Adrenal gland (tissue), 5 donors: ENCODE measurements around the gene RIPOR3.

Experiments
- CTCF ChIP-seq, 6 experiments: fragments of 450-650 bp in 4 of 6; fragments of 200-600 bp in 2 of 6; sonication (generic) in 1 of 6; IDR thresholded peaks; 1 replicate in 5 of 6; 2 replicates in 1 of 6; pipeline versions ENCODE4 v1.5.1 to v1.8.0; 2016 to 2021; ENCODE audit warnings: antibody characterized with exemption in 6 of 6, mild to moderate bottlenecking in 2 of 6, moderate library complexity in 1 of 6
- POLR2A ChIP-seq, 2 donors: fragments of 450-650 bp; IDR thresholded peaks; one replicate each; pipeline ENCODE4 v1.6.1; 2017; ENCODE audit warnings: antibody characterized with exemption in 2 of 2, mild to moderate bottlenecking in 2 of 2, moderate library complexity in 1 of 2
- donor health status: DM: no; HTN: no; CAD: no.

DNA sequence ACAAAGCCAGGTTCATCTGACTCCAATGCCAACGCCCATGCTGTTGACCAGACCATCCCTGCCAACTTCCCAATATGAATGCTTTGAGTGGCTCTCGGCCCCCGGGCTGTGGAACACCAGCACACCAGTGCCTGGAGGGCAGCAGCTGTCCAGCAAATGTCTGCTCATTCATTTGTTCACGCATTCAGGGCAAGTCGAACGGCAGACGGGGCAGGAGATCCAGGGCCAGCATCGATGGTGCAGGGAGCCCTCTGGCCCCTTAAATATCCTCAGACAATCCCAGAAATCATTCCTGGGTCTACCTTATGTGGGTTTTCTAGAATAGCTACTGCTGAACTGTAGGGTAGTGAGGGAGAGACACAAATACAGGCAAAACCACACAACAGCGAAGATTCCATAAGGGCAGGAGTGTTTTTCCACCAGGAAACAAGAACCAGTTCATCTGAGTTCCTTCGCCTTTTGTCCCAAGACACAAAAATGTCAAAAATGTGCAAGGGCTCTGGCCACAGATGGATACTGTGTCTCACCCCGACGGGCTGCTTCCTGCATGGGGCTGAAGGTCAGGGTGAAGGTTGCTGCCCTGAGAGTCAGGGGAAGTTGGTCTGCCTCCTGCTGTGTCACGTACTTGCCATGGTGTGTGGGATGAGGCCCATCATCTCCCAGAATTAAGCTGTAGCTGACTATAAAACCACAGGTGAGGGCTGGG lies 15.5 kb downstream of the RIPOR3 start:
- TF ChIP-seq CTCF (IDR thresholded peaks at IDR 0.05) = no peak
- no peak for TF ChIP-seq POLR2A (IDR thresholded peaks at IDR 0.05)
